HEK293T (cell line): Measurements from ENCODE around the gene TMC3.

Experiments
- ELF4 ChIP-seq: fragments of 450-650 bp; IDR thresholded peaks from 2 replicates; pipeline ENCODE4 v1.6.1; 2017; ENCODE audit warnings: antibody characterized with exemption
- FOXM1 ChIP-seq: fragments of 450-650 bp; IDR thresholded peaks from 2 replicates; pipeline ENCODE4 v1.6.1; 2017; ENCODE audit warnings: mild to moderate bottlenecking, borderline replicate concordance

DNA sequence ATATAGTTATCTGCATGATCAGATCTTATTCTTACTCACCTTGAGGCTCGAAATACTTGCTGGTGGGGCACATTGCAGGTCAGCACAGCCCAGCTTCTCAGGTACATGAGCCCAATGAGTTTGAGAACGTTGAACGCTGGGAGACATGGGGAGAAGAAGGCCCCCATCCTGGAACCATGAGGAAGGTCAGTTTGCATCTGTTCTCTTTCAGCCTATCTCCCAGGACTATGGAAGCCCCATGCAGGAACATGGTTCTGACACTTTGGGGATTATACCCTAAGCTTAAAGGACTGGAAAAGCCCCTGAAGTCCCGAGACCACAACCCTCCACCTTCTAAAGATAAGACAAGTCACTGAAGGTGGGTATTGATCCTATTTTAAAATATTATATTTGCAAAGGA, 32.7 kb downstream of the TMC3 start:
- TF ChIP-seq ELF4 (no peak), FOXM1 (no peak)
